ENCODE results near the gene PTMS.
"Not testable (repeated sequence)": the region's sequence is repeated elsewhere in the genome, so short reads cannot be mapped to it uniquely, and the experiment has no call there.

GRCh38 chr12:6742080-6742479, 24.1 kb upstream of the PTMS start:
- TF ChIP-seq, protein P1, sequence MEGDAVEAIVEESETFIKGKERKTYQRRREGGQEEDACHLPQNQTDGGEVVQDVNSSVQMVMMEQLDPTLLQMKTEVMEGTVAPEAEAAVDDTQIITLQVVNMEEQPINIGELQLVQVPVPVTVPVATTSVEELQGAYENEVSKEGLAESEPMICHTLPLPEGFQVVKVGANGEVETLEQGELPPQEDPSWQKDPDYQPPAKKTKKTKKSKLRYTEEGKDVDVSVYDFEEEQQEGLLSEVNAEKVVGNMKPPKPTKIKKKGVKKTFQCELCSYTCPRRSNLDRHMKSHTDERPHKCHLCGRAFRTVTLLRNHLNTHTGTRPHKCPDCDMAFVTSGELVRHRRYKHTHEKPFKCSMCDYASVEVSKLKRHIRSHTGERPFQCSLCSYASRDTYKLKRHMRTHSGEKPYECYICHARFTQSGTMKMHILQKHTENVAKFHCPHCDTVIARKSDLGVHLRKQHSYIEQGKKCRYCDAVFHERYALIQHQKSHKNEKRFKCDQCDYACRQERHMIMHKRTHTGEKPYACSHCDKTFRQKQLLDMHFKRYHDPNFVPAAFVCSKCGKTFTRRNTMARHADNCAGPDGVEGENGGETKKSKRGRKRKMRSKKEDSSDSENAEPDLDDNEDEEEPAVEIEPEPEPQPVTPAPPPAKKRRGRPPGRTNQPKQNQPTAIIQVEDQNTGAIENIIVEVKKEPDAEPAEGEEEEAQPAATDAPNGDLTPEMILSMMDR (IDR thresholded peaks at IDR 0.05), result not testable (repeated sequence)
- not testable (repeated sequence) for TF ChIP-seq POLR2A, EP300 (IDR thresholded peaks at IDR 0.05)

All from sigmoid colon (tissue), 4 donors.